ENCODE data around the gene NCOR2. TPM values are rescaled to one million over a fixed set of nuclear protein-coding genes. Genes with fewer than 3 reads are reported as not detected.
"Not testable (repeated sequence)": the region's sequence is repeated elsewhere in the genome, so short reads cannot be mapped to it uniquely, and the experiment has no call there.

Gene NCOR2
- total RNA-seq, 2 donors from 2014 or later: 117 to 154 TPM

DNA sequence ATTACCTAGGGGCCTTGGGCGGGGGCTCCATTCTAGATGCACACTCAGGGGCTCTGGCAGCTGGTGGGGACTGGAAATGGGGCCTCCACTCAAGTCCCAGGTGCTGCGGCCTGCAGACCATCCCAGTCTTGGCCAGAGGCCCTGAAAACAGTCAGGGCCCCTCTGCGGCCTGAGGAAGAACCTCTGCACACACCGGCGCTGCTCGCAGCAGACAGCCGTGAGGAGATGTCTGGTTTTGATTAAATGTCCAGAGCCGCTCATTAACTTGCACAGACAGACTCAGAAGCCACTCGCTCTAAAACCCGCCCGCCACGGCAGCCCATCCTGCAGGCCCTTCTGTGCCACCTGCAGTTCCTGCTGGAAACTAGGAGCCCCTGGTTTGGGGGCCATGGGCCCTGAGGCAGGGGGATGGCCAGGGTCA is 36.4 kb upstream of the NCOR2 start:
- no peak for ATAC-seq
- intact Hi-C loops (cut with DNase I): no loop called here
- no peak for DNase-seq

DNA sequence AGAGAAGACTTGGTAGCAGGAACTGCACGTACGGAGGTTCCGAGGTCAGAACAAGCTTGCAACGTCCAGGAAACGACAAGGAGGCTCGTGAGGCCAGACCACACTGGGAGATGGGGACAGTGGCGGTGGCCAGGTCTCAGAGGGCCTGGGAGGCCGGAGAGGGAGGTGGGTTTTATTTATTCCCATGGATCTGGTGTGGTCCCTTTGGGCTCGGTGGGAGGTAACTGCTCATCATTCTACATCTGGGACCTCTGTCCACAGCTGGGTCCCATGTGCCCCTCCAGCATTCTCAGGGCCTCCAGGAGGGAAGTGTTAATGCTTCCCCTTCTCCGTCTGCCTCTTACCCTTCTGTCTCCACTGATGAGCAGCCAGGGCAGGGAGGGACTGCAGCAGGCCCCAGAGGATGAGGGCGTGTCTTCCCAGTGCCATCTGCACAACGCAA is 35.7 kb upstream of the NCOR2 start:
- DNase-seq (no peak), ATAC-seq (peak in 1 of 2 donors; percentile 44)
- intact Hi-C loops (cut with DNase I): no loop called here

DNA sequence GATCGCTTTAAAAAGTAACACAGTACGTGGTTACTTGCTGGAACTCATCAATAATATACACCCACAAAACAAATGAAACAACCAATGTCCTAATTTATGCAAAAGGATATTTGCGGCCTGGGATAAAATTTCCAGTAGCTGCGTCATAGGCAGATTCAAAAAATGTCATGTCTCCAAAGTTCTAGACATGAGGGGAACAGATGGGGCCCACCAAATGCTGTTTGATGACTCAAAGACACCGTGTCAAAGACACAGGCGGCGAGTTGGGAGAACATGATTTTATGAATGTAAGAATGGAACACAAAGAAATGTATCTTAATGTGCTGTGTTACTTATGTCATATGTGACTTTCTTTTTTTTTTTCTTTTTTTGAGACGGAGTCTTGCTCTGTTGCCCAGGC is 34.3 kb upstream of the NCOR2 start:
- no peak for DNase-seq
- no peak for ATAC-seq
- intact Hi-C loops (cut with DNase I): no loop called here

- ATAC-seq (no peak), DNase-seq (no peak)
- intact Hi-C loops (cut with DNase I): no loop called here
These were observed 31.9 kb upstream of the NCOR2 start for GRCh38 chr12:124599074-124599999.

- intact Hi-C loops (cut with DNase I): no loop called here
- DNase-seq: no peak
- ATAC-seq: no peak
These were observed 29.6 kb upstream of the NCOR2 start for GRCh38 chr12:124597041-124597440.

DNA sequence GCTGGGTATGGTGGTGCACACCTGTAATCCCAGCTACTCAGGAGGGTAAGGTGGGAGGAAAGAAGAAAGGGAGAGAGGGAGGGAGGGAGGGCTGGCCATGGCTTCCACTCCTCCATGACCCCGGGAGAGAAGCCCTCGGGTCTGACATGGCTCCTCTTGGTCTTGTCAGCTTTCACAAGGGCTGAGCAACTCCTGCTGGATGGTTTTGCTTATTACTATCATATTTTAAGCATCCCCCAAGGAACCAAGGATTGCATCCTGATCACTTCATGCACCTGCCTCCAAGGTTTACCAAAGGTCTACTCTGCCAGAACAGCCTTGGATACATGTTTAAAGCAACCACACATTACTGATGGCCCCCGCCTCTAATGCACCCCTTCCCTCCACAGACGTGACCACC is 28.0 kb upstream of the NCOR2 start:
- ATAC-seq (no peak), DNase-seq (no peak)
- intact Hi-C loops (cut with DNase I): no loop called here

DNA sequence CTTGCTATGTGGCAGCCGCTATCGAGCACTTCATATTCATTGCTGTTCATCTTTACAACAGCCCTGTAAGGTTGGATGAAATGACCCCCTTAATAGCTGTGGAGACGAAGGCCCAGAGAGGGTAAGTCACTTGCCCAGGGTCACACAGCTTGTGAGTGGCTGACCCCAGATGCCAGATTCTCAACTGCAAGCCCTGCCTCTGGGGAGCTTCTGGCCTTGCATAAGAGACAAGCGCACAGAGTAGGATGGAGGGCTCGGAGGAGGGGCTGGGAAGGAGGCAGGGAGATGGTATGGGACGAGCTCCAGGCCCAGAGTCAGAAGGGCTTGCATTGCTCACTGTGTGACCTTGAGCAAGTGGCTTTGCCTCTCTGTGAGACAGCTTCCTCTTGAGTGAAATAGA is 27.4 kb upstream of the NCOR2 start:
- intact Hi-C loops (cut with DNase I): no loop called here
- no peak for DNase-seq

DNA sequence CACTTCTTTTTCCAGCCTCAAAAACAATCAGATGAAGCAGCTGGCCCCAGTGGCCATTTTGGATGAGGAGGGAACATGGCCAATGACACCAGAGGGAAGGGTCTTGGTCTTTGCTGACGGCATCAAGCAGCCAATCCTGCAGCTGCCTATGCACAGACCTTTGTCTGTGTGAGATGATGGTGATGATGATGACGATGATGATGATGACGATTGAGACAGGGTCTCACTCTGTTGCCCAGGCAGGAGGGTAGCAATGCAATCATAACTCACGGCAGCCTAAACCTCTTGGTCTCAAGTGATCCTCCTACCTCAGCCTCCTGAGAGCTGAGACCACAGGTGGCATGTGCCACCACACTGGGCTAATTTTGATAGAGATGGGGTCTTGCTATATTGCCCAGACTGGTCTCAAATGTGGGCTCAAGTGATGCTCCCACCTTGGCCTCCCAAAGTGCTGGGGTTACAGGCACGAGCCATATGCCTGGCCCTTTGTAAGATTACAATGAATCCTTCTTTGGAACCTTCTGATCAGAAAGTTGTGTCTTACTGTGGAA is 26.5 kb upstream of the NCOR2 start:
- ATAC-seq: no peak
- intact Hi-C loops (cut with DNase I): no loop called here
- DNase-seq: no peak

More for the DNA sequence above, 27.4 kb upstream of the NCOR2 start:
- ATAC-seq: no peak

- ATAC-seq (no peak), DNase-seq (no peak)
- intact Hi-C loops (cut with DNase I): no loop called here
These were observed 25.8 kb upstream of the NCOR2 start for GRCh38 chr12:124593176-124593575.

DNA sequence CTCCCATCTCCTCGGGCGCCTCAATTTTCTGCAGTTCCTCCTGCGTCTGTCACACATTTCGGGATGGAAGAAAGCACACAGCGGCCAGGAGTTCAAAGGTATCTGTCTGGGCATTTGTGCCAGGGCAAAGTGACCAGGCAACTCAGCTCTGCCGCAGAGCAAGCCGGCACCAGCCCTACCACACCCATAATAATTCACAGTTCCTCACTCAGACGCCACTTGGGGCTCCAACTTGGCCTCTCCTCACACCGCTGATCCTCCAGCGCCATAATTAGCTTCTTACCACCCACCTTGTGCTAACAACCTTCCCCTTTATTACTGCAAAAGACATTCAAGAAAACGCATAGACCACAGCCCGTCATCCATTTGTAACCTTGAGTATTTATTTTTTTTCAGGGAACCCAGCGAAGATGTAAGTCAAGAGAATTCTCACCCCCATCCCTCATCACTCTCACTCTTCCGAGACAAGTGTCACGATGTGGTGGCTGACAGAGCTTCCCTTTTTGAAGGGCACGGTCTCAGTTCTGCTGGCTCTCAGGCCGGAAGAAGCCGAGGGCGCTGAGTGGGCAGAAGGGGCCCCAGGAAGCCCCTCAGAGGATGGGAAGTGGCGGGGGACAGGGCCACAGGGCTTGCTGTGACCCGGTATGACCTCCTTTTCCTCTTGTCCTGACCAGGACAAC is 25.2 kb upstream of the NCOR2 start:
- ATAC-seq: peak in 1 of 2 donors; percentile 39
- DNase-seq: no peak
- intact Hi-C loops (cut with DNase I): no loop called here

- intact Hi-C loops (cut with DNase I): no loop called here
- DNase-seq (no peak), ATAC-seq (peak in 1 of 2 donors; percentile 5)
These were observed 24.6 kb upstream of the NCOR2 start for GRCh38 chr12:124592050-124592449.

GRCh38 chr12:124590447-124590846 is 23.0 kb upstream of the NCOR2 start:
- ATAC-seq: no peak
- DNase-seq: no peak
- intact Hi-C loops (cut with DNase I): no loop called here

GRCh38 chr12:124588751-124589267 is 21.4 kb upstream of the NCOR2 start:
- ATAC-seq: peak; percentile 43 to 67
- intact Hi-C loops (cut with DNase I): no loop called here
- peak; percentile 74 for DNase-seq

DNA sequence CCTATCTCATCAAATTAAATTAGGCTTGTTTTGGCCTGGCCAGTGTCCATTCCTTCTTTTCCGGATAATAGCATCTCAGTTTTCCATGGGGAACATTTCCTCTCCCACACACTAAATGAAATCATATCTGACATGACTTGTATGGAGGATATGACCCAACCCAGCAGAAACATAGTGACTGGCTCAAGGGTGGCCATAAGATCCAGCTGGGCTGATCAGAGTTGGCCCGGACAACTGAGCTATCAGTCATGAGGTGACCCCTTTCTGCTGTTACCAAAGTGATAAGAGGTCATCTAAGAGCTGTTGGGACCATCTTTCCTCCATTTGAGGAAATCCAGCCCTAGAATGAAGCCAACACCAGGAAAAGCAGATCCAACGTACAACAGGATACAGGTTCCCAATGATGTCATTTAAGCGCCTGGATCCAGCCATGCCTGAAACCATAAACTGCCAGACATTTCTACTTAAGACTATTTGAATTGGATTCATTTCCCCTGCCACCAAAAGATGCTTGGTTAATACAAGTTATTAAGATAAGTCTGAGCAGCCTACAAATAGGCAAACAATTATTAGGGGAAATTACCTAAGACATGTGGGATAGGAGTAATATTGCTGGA is 20.7 kb upstream of the NCOR2 start:
- ATAC-seq (peak in 1 of 2 donors; percentile 48), DNase-seq (no peak)
- intact Hi-C loops (cut with DNase I): no loop called here

- no peak for DNase-seq
- intact Hi-C loops (cut with DNase I): no loop called here
- ATAC-seq: no peak
These were observed 19.3 kb upstream of the NCOR2 start for GRCh38 chr12:124586756-124587155.

GRCh38 chr12:124584494-124584893 is 17.1 kb upstream of the NCOR2 start:
- ATAC-seq; DNase-seq; intact Hi-C loops (cut with DNase I): not testable (repeated sequence)

DNA sequence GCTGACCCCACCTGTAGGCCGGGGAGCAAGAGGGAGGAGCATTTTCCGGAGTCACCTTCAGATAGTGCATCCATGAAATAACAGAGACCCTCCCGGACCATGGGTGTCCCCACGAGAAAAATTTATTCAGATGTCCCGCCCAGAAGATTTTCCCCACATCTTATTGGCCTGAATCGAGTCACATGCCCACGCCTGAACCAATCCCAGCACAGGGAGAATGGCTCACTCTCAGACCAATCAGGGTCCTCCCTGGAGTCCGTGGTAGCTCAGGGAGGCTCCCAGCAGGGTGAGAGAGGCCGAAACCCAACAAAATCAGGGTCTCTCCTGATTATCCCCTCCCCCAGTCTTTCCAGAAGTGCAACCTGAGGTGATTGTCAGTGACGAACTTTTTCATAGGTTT is 16.4 kb upstream of the NCOR2 start:
- intact Hi-C loops (cut with DNase I): no loop called here
- DNase-seq (no peak), ATAC-seq (no peak)

DNA sequence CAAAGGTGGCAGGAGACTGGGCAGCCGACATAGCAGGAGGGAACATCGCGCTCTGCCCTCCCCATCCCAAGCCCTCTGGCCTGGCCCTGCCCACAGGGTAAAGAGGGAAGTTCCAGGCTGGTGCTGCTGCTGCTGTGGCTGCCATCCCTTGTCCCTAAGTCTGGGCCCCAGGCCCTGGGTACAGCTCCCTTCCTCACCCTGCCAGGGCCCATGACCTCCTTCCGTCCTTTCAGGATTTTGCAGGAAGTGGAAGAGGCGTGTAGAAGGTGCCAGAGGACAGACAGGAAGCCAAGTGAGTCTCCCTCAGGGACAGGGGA is 14.7 kb upstream of the NCOR2 start:
- ATAC-seq: peak; percentile 79 to 86
- no peak for DNase-seq
- intact Hi-C loops (cut with DNase I): no loop called here

- no peak for DNase-seq
- no peak for ATAC-seq
- intact Hi-C loops (cut with DNase I): no loop called here
These were observed 14.1 kb upstream of the NCOR2 start for GRCh38 chr12:124581307-124582107.
